Spinal cord (tissue), 10 donors: ENCODE measurements around the gene NSD1. TPM values are rescaled to one million over a fixed set of nuclear protein-coding genes. Genes with fewer than 3 reads are reported as not detected.
A peak's percentile ranks its signal among the peaks of the same experiment; 100 is the strongest.

ENCODE experiments used
- DNase-seq, 6 donors: peaks; one replicate each; pipeline versions ENCODE4 v3.0.0 to v3.0.0-alpha.2; 2013 to 2015; ENCODE audit warnings: low spot score in 6 of 6, low read depth in 4 of 6
- H3K27ac ChIP-seq: one replicate; pipeline ENCODE4 v1.5.1; 2013; ENCODE audit warnings: low read depth, low read length, control low read depth
- H3K27me3 ChIP-seq: one replicate; pipeline ENCODE4 v1.6.1; 2013; ENCODE audit warnings: low read length; ENCODE audit not compliant: control insufficient read depth, insufficient read depth
- H3K36me3 ChIP-seq: one replicate; pipeline ENCODE4 v1.6.1; 2013; ENCODE audit warnings: low read length; ENCODE audit not compliant: control insufficient read depth, insufficient read depth
- H3K4me1 ChIP-seq: one replicate; pipeline ENCODE4 v1.6.1; 2013; ENCODE audit warnings: low read length; ENCODE audit not compliant: control insufficient read depth, insufficient read depth
- H3K4me3 ChIP-seq: one replicate; pipeline ENCODE4 v1.5.1; 2013; ENCODE audit warnings: low read depth, low read length, control low read depth
- H3K9me3 ChIP-seq: one replicate; pipeline ENCODE4 v1.6.1; 2013; ENCODE audit warnings: low read length; ENCODE audit not compliant: control insufficient read depth, insufficient read depth
- WGBS: methylation state at CpG from one replicate; pipeline ENCODE4 v1.1.5; 2013; ENCODE audit warnings: missing lambda C conversion rate; ENCODE audit not compliant: insufficient coverage; 5-methylcytosine and 5-hydroxymethylcytosine counted together
- polyA plus RNA-seq, 2 donors: library from polyadenylated mRNA; unstranded; fragments of 120-200 nt; gene quantifications; one replicate each; pipeline ENCODE4 v1.2.1, GENCODE V29; 2013; ENCODE audit not compliant: insufficient read length in 2 of 2
- total RNA-seq, 2 donors: library from RNA; depleted of rRNA in 1 of 2; stranded (reverse); fragments of 120-200 nt in 1 of 2; fragments of >200 nt in 1 of 2; gene quantifications; one replicate each; pipeline versions ENCODE4 v1.2.3 to v1.2.4, GENCODE V29; 2013 to 2014
- donor health status: healthy.

NSD1 gene
- total and polyA plus RNA-seq, 4 donors = 43.0 to 77.2 (median 58.7) TPM

DNA sequence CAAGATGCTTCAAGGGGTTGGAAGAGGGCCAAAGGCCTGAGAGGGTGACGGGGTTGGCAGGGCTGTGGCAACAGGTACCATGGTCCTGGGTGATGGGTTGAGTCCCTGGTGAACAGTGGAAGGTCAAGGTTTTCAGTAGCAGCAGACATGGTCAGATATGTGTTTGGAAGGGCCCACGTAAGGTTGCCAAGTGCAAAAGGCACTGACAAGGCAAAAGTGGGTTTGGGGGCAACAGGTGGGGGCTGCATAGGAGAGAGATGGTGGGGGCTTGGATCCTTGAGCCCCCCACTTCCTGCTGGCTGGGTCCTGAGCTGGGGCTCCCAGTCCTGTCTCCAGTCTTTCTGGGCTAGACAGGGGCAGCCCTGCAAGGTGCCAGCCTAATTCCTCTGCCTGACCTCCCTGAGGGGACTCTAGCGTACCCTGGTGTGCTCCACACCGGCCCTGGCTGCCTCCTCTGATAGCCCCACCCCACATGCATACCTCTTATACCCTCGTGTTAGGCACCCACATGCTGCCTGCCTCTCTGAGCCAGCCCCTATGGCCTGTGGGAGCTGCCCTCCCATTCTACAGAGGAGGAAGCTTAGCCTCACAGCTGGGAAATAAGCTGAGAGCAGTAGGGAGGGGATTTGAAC lies 20.9 kb upstream of the NSD1 start:
- Histone ChIP-seq H3K27me3 (no peaks in the 10 kb centered on the region), H3K36me3 (no peaks in the 10 kb centered on the region), H3K27ac (no peak overlapping the region), H3K9me3 (no peaks in the 10 kb centered on the region), H3K4me3 (no peak overlapping the region), H3K4me1 (peaks cover 23% of the 10 kb centered on the region)
- 79% methylated on average over 4 of the region's 5 CpGs for WGBS
- no peak for DNase-seq

DNA sequence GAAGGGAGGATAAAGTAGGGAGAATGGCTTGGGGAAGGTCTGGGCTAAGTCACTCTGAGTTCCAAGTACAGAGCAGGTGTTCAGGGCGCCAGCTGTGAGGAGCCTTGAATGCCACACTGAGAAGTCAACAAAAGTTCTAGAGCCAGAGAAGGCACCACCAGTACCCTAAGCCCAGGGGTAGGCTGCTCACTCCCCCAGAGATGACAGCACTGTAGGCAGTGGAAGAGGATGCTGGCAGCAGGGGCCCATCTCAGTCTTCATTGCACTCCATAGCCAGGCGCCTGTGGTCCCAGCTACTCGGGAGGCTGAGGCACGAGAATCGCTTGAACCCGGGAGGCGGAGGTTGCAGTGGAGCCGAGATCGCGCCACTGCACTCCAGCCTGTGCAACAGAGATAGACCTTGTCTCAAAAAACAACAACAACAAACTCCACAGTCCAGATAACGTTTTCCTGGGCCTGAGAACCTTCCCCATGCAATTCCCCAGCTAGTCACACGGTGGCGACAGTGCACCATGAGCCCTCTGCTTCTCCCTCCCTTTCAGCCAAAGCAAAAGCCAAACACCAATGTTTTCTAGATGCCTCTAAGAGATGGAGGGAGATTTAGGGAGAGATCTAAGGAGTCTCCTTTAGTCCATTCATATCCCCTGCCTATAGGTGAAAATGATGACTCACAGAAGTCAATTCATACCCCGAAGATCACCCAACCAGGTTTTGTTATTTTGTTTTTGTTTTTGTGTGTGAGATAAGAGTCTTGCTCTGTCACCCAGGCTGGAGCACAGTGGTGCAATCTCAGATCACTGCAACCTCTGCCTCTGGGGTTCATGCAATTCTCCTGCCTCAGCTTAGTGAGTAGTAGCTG lies 19.8 kb upstream of the NSD1 start:
- H3K27me3 ChIP-seq = no peaks in the 10 kb centered on the region
- no peaks in the 10 kb centered on the region for H3K36me3 ChIP-seq
- 17% methylated on average over 12 of the region's 14 CpGs for WGBS
- DNase-seq = peak in 5 of 6 donors; percentile 57 to 95 (median 76)
- H3K4me1 ChIP-seq = peaks cover 23% of the 10 kb centered on the region
- H3K9me3 ChIP-seq = no peaks in the 10 kb centered on the region
- no peak overlapping the region for H3K27ac ChIP-seq
- H3K4me3 ChIP-seq = no peak overlapping the region

DNA sequence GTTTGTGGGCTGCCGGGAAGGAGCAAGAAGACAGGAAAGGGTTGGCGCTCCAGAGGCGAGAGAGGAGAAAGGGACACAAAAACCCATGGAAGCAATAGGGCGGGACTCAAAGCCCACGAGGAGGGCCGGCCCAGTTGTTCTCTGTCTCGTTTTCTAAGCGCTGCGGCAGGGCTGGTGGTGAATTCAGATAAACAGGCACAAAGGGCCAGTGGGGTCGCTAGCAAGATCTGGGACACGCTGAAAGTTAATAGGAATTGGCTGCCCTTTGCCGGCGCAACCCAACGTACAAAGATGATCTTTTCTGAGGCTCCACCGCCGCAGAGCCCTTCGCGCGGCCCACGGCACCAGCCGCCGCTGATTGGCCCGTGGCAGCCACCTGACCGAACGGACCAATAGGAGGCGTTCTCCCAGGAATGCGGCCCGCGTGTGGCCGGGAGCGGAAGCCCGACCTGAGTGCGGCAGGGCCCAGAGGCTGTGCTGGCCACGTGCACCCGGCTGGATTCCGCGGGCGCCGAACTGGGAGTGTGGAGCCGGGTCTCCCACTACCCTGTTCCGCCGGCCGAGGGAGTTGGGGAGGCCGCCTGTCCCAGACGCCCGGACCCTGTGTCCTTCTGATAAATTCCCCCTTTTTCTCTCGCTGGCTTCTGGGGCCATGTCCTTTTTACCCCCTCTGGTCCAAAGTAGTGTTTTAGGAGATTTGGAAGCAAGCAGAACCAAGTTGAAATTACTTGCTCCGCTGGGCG lies 16.8 kb upstream of the NSD1 start:
- Histone ChIP-seq H3K4me3 (peak overlapping the region; percentile 37), H3K4me1 (peaks cover 21% of the 10 kb centered on the region), H3K27ac (peak overlapping the region; percentile 88), H3K27me3 (no peaks in the 10 kb centered on the region), H3K9me3 (no peaks in the 10 kb centered on the region), H3K36me3 (no peaks in the 10 kb centered on the region)
- peak in 5 of 6 donors; percentile 60 to 97 (median 81) for DNase-seq
- 8% methylated on average over 42 of the region's 49 CpGs for WGBS

DNA sequence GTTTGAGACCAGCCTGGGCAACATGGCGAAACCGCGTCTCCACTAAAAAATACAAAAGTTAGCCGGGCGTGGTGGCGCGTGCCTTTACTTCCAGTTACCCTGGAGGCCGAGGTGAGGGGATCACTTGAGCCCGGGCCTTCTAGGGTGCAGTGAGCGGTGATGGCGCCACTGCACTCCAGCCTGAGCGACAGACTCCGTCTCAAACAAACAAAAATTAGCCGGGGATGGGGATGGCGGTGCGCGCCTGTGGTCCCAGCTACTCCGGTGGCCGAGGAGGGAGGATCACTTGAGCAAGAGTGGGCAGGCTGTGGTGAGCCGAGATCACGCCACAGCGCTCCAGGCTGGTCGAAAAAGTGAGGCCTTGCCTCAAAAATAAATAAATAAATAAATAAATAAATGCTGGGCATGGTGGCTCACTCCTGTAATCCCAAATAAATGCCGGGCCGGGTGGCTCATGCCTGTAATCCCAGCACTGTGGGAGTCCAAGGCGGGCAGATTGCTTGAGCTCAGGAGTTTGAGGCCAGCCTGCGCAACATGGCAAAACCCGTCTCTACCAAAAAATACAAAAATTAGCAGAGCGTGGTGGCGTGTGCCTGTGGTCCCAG lies 16.0 kb upstream of the NSD1 start:
- no peaks in the 10 kb centered on the region for H3K36me3 ChIP-seq
- H3K27me3 ChIP-seq = no peaks in the 10 kb centered on the region
- no peak overlapping the region for H3K27ac ChIP-seq
- 93% methylated on average over 14 of the region's 30 CpGs for WGBS
- peaks cover 17% of the 10 kb centered on the region for H3K4me1 ChIP-seq
- no peak for DNase-seq
- no peaks in the 10 kb centered on the region for H3K9me3 ChIP-seq
- no peak overlapping the region for H3K4me3 ChIP-seq

DNA sequence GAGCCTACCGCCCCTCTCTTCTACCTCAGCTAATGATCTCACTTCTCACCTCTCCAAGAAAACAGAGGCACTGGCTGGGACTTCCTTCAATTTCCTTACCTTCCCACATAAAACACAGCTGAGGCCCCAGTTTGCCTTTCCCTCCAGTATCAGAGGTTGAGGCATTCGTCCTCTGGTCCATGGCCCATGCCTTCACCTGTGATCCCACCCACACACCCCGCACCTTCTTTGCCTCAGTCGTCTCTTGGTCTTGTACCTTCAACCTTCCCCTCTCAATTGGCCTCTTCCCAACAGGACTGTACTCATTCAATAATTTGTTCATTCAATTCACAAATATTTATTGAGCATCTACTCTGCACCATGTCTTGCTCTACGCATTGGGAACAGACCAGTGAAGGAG lies 11.0 kb upstream of the NSD1 start:
- no peak for DNase-seq
- Histone ChIP-seq H3K4me1 (no peaks in the 10 kb centered on the region), H3K36me3 (no peaks in the 10 kb centered on the region), H3K4me3 (no peak overlapping the region), H3K27ac (no peak overlapping the region), H3K9me3 (no peaks in the 10 kb centered on the region), H3K27me3 (no peaks in the 10 kb centered on the region)
- 90% methylated on average over 4 of the region's 5 CpGs for WGBS

DNA sequence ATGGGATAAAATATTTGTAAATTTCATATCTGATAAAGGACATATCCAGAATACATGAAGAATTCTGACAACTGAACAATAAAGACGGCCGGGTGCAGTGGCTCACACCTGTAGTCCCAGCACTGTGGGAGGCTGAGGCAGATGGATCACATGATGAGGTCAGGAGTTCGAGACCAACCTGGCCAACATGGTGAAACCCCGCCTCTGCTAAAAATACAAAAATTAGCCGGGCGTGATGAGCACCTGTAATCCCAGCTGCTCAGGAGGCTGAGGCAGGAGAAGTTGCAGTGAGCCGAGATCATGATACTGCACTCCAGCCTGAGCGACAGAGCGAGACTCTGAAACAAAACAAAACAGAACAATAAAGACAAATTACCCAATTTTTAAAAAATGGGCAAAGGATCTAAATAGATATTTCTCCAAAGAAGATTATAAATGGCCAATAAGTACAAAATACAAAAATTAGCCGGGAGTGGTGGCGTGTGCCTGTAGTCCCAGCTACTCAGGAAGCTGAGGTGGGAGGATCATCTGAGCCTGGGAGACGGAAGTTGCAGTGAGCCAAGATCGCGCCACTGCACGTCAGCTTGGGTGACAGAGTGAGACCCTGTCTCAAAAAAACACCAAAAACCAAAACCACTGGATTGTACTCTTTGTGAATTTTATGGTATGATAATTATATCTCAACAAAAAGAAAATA lies 9.6 kb upstream of the NSD1 start:
- Histone ChIP-seq H3K27ac (no peak overlapping the region), H3K4me3 (no peak overlapping the region), H3K9me3 (no peaks in the 10 kb centered on the region), H3K4me1 (no peaks in the 10 kb centered on the region), H3K36me3 (no peaks in the 10 kb centered on the region), H3K27me3 (no peaks in the 10 kb centered on the region)
- DNase-seq = no peak
- 93% methylated on average over 7 of the region's 15 CpGs for WGBS

DNA sequence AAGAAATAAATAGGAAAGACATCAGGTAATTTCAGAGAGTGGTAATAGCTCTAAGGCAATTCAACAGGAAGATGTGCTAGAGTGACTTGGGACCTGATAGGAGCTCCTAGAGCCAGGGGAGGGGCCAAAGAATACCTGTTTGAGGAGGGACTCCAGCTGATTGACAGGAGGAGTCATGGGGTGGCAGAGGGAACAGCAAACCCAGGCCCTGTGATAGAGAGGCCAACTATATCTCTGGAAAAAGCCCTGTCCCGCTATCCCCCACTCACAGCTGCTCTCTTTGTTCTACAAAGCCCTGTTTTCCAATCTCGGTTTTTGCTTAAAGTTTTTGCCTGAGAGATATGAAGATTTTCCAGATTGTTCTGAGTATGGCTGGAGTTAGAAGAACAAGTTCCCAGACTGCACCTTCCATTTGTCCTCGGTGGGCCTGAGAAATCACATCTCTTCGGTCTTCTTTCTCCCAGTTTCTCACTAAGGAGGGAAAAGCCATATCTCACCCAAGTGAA lies 9.0 kb upstream of the NSD1 start:
- Histone ChIP-seq H3K36me3 (no peaks in the 10 kb centered on the region), H3K9me3 (no peaks in the 10 kb centered on the region), H3K27me3 (no peaks in the 10 kb centered on the region), H3K4me3 (no peak overlapping the region), H3K27ac (no peak overlapping the region), H3K4me1 (no peaks in the 10 kb centered on the region)
- DNase-seq = no peak
- 90% methylated on average over 2 of the region's 4 CpGs for whole genome bisulfite sequencing

DNA sequence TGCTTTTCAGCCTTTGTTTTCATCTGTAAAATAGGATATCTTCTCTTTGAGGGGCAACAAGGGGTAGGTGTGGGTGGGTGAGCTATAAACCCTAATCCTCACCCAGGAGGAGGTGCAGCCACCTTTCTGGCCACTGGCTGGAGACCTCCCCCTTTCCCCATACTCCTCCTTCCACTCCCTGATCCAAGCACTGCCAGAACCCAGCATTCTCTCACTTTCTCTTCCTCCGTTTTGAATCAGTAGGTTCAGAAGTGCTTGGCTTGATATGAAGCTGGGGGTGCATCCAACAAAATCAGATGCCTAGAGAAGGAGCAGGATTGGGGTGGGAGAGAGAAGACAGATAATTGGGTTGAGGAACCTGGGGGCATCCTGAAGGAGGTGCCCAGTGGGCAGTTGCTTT lies 6.8 kb upstream of the NSD1 start:
- no peaks in the 10 kb centered on the region for H3K9me3 ChIP-seq
- no peaks in the 10 kb centered on the region for H3K27me3 ChIP-seq
- no peak for DNase-seq
- H3K4me3 ChIP-seq = no peak overlapping the region
- WGBS = no CpG with 5 or more reads among the region's 1 CpG
- H3K36me3 ChIP-seq = no peaks in the 10 kb centered on the region
- no peak overlapping the region for H3K27ac ChIP-seq
- peaks cover 5% of the 10 kb centered on the region for H3K4me1 ChIP-seq

DNA sequence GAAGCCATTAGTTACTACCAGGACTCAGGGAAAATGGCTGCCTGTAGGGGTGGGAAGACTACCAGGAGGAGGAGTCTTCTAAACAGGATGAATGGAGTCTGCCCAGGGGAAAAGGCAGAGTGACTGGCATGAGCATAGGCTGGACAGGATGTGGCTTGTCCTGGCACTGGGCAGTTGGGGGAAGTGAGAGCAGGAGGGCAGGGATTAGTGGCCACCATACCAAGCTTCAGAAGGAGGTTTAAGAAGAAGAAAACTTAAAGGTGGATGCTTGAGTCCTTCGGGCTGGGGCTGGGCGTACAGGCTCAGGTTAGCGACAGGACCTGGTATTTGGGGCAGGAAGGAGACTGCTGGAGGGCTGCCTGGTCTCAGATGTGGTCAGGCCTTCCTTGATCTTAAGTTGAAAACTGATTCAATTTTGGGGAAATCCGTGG lies 5.0 kb upstream of the NSD1 start:
- no peak for DNase-seq
- H3K9me3 ChIP-seq = no peaks in the 10 kb centered on the region
- H3K36me3 ChIP-seq = no peaks in the 10 kb centered on the region
- H3K4me3 ChIP-seq = no peak overlapping the region
- H3K4me1 ChIP-seq = peaks cover 11% of the 10 kb centered on the region
- no peak overlapping the region for H3K27ac ChIP-seq
- WGBS = 89% methylated on average over 4 of the region's 4 CpGs
- no peaks in the 10 kb centered on the region for H3K27me3 ChIP-seq
